ENCODE results near the gene GRIK1.

DNA sequence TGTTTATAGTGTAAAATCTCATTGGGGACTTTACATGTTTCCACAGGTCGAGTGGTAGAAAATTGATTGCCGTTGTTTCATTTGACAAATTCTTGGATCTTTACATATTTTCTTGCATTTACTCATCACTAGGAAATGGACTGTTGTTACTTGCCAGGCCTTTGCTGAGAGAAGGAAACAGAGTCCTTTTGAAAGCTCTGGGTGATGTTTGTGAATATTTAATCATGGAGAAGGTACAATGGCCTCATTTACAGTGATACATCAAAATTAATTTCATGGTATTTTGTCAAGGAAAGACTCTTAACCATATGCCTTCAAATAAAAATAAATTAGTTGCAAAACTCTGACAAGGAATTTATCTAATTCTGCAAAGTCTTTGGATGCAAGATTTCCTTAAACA is 198.0 kb downstream of the GRIK1 start:
- TF ChIP-seq, protein P1, sequence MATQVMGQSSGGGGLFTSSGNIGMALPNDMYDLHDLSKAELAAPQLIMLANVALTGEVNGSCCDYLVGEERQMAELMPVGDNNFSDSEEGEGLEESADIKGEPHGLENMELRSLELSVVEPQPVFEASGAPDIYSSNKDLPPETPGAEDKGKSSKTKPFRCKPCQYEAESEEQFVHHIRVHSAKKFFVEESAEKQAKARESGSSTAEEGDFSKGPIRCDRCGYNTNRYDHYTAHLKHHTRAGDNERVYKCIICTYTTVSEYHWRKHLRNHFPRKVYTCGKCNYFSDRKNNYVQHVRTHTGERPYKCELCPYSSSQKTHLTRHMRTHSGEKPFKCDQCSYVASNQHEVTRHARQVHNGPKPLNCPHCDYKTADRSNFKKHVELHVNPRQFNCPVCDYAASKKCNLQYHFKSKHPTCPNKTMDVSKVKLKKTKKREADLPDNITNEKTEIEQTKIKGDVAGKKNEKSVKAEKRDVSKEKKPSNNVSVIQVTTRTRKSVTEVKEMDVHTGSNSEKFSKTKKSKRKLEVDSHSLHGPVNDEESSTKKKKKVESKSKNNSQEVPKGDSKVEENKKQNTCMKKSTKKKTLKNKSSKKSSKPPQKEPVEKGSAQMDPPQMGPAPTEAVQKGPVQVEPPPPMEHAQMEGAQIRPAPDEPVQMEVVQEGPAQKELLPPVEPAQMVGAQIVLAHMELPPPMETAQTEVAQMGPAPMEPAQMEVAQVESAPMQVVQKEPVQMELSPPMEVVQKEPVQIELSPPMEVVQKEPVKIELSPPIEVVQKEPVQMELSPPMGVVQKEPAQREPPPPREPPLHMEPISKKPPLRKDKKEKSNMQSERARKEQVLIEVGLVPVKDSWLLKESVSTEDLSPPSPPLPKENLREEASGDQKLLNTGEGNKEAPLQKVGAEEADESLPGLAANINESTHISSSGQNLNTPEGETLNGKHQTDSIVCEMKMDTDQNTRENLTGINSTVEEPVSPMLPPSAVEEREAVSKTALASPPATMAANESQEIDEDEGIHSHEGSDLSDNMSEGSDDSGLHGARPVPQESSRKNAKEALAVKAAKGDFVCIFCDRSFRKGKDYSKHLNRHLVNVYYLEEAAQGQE (IDR thresholded peaks at IDR 0.05; ENCODE audit: borderline replicate concordance) = no peak
- TF ChIP-seq CTCF (IDR thresholded peaks at IDR 0.05; ENCODE audit: poor library complexity, severe bottlenecking) (no peak), POLR2AphosphoS5 (IDR thresholded peaks at IDR 0.05) (no peak)
